Suppressor macrophage treated with lipopolysaccharide for 4 hours (primary cell): Measurements from ENCODE around the gene NEK6.

Experiments
- DNase-seq: peaks from one replicate; pipeline ENCODE4 v3.0.0-alpha.2; 2020

NEK6 gene

GRCh38 chr9:124257844-124258606, at the start of gene NEK6:
Gene NEK6 (plus strand): TSS chr9:124257949. CDS start chr9:124301965, 44,016 bp downstream.
- peak; percentile 48 for DNase-seq

- DNase-seq: no peak
These were observed 49.2 kb upstream of the NEK6 start for GRCh38 chr9:124208571-124208970.

- no peak for DNase-seq
These were observed 48.5 kb upstream of the NEK6 start for GRCh38 chr9:124209279-124209678.

GRCh38 chr9:124209774-124210173, 48.0 kb upstream of the NEK6 start:
- DNase-seq: no peak

GRCh38 chr9:124210697-124211096, 47.1 kb upstream of the NEK6 start:
- peak; percentile 91 for DNase-seq

- no peak for DNase-seq
These were observed 45.2 kb upstream of the NEK6 start for GRCh38 chr9:124212381-124213050.

- DNase-seq: no peak
These were observed 44.4 kb upstream of the NEK6 start for GRCh38 chr9:124213396-124213795.

- DNase-seq: no peak
These were observed 43.6 kb upstream of the NEK6 start for GRCh38 chr9:124214116-124214515.

GRCh38 chr9:124214596-124215367, 43.0 kb upstream of the NEK6 start:
- DNase-seq: no peak

- no peak for DNase-seq
These were observed 42.3 kb upstream of the NEK6 start for GRCh38 chr9:124215368-124215910.

- DNase-seq: no peak
These were observed 41.8 kb upstream of the NEK6 start for GRCh38 chr9:124215956-124216355.

GRCh38 chr9:124216474-124217176, 41.1 kb upstream of the NEK6 start:
- peak; percentile 53 for DNase-seq

- peak; percentile 70 for DNase-seq
These were observed 39.8 kb upstream of the NEK6 start for GRCh38 chr9:124217836-124218437.

- peak; percentile 95 for DNase-seq
These were observed 39.2 kb upstream of the NEK6 start for GRCh38 chr9:124218438-124218982.

- peak; percentile 68 for DNase-seq
These were observed 38.7 kb upstream of the NEK6 start for GRCh38 chr9:124218987-124219461.

- DNase-seq: no peak
These were observed 36.8 kb upstream of the NEK6 start for GRCh38 chr9:124220946-124221451.

GRCh38 chr9:124221676-124222075, 36.1 kb upstream of the NEK6 start:
- DNase-seq: no peak

GRCh38 chr9:124222109-124222508, 35.6 kb upstream of the NEK6 start:
- DNase-seq: no peak

GRCh38 chr9:124222918-124223720, 34.6 kb upstream of the NEK6 start:
- DNase-seq: peak; percentile 91

- no peak for DNase-seq
These were observed 31.8 kb upstream of the NEK6 start for GRCh38 chr9:124225945-124226344.

- DNase-seq: no peak
These were observed 29.2 kb upstream of the NEK6 start for GRCh38 chr9:124228516-124228915.
